AG10803 (cell line): ENCODE data around the gene GJA9.
A peak's percentile ranks its signal among the peaks of the same experiment; 100 is the strongest.

Experiments
- DNase-seq: peaks from one replicate; pipeline ENCODE4 v3.0.0; 2010; ENCODE audit warnings: low read depth
- H3K4me3 ChIP-seq: 2 replicates; pipeline ENCODE4 v1.5.1; 2011; ENCODE audit warnings: mild to moderate bottlenecking, low read length, control low read depth
- CTCF ChIP-seq: conservative IDR thresholded peaks from 2 replicates; pipeline ENCODE4 v1.5.1; 2011; ENCODE audit warnings: mild to moderate bottlenecking, low read length, control low read depth, inconsistent platforms

Gene GJA9

GRCh38 chr1:38875811-38876210 is 5.6 kb downstream of the GJA9 start:
- DNase-seq = peak; percentile 11
- no peak for TF ChIP-seq CTCF

GRCh38 chr1:38873027-38873969 is 8.1 kb downstream of the GJA9 start, which contains the start of gene MYCBP:
TSS of gene MYCBP (minus strand) at chr1:38873348. CDS start at chr1:38873305, 43 bp downstream.
- H3K4me3 ChIP-seq = peak within 1 kb of the TSS; percentile 92
- peak; percentile 94 for DNase-seq
- TF ChIP-seq CTCF = no peak

More at GRCh38 chr1:38875811-38876210, 5.6 kb downstream of the GJA9 start:
- H3K4me3 ChIP-seq = no peak overlapping the region

- peak overlapping the region; percentile 92 for H3K4me3 ChIP-seq
- DNase-seq = peak; percentile 27
- no peak for TF ChIP-seq CTCF
Observed at GRCh38 chr1:38872401-38873026, 8.9 kb downstream of the GJA9 start.

DNA sequence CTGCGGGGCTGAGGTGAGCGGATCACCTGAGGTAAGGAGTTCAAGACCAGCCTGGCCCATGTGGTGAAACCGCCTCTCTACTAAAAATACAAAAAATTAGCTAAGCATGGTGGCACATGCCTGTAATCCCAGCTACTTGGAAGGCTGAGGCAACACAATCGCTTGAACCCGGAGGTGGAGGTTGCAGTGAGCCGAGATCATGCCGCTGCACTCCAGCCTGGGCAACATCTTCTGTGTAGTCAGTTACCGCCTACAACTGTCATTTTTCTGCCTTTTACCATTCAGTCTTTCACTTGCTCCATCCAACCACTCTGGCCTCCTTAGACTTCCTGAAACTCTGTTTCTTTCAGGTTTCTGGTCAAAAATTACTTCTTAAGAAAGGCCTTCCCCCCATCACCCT is 10.4 kb downstream of the GJA9 start:
- H3K4me3 ChIP-seq = no peak overlapping the region
- no peak for DNase-seq
- no peak for TF ChIP-seq CTCF

DNA sequence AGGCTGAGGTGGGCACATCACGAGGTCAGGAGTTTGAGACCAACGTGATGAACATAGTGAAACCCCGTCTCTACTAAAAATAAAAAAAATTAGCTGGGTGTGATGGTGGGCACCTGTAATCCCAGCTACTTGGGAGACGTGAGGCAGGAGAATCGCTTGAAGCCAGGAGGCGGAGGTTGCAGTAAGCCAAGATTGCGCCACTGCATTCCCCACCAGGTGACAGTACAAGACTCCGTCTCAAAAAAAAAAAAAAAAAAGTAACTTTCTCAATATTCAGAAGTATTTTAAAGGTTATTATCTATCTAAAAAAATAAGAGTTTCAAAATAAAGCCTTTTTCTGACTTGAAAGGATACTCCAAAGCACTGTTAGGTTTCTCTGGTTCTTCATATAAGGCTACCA is 14.2 kb downstream of the GJA9 start:
- H3K4me3 ChIP-seq = no peak overlapping the region
- TF ChIP-seq CTCF = no peak
- no peak for DNase-seq

DNA sequence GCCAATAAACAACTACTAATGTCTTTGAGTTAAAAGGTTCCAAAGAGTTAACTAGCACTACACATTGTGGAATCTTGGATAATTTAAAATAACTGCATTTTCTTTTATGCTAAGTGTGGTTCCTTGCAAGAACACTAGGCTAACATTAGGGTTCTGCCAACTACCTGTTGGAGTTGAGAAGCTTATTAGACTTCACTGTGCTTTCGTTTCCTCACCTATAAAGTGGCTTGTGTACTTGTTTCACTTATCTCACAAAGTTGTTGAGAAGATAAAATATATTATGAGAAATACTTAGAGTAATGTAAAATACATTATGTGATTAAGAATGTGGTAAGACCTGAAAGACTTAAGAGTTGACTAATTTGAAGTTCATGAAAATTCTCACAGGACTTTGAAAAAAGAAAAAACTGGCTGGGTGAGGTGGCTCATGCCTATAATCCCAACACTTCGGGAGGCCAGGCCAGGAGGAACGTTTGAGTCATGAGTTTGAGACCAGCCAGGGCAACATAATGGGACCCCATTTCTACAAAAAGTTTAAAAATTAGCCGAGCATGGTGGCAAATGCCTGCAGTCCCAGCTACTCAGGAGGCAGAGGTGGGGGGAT is 16.2 kb downstream of the GJA9 start:
- H3K4me3 ChIP-seq = no peak overlapping the region
- no peak for TF ChIP-seq CTCF

More for the DNA sequence above, 16.2 kb downstream of the GJA9 start:
- no peak for DNase-seq
